ENCODE measurements around the gene CDH22.

Gene CDH22

DNA sequence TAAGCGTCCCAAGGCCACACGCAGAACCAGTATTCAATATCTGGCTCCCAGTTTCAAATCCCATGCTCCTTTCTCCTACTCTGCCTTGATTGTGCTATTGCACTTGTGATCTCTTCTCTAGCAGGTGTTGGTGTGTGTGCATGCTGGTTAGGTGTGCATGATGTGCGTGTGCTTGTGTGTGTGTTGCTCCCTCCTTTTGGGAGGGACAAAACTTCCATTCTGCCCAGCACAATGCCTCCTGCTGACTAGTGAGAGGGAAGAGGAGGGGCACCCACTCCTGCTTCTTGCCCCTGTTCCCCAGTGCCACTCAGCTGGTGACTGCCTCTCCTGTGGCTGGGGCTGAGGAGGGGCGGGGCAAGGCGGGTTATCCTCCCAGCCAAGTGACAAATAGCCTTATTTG lies 170.5 kb downstream of the CDH22 start:
- no peak overlapping the region for H3K9ac ChIP-seq (ENCODE audit: low read length)
- no peak overlapping the region for H3K4me2 ChIP-seq (ENCODE audit: low read length)
- H3K9me3 ChIP-seq (ENCODE audit: insufficient read depth, low read length), result no peaks in the 10 kb centered on the region
- H3K79me2 ChIP-seq (ENCODE audit: low read length), result no peaks in the 10 kb centered on the region
- H3K27ac ChIP-seq (ENCODE audit: low read length), result no peak overlapping the region
- peaks cover 73% of the 10 kb centered on the region for H3K27me3 ChIP-seq (ENCODE audit: low read depth, low read length)
- H2AFZ ChIP-seq (ENCODE audit: low read depth, low read length), result no peak overlapping the region
- H4K20me1 ChIP-seq (ENCODE audit: insufficient read depth, low read length), result peaks cover 3% of the 10 kb centered on the region; the same call in 1 of the 2 replicates
- TF ChIP-seq, protein P1, sequence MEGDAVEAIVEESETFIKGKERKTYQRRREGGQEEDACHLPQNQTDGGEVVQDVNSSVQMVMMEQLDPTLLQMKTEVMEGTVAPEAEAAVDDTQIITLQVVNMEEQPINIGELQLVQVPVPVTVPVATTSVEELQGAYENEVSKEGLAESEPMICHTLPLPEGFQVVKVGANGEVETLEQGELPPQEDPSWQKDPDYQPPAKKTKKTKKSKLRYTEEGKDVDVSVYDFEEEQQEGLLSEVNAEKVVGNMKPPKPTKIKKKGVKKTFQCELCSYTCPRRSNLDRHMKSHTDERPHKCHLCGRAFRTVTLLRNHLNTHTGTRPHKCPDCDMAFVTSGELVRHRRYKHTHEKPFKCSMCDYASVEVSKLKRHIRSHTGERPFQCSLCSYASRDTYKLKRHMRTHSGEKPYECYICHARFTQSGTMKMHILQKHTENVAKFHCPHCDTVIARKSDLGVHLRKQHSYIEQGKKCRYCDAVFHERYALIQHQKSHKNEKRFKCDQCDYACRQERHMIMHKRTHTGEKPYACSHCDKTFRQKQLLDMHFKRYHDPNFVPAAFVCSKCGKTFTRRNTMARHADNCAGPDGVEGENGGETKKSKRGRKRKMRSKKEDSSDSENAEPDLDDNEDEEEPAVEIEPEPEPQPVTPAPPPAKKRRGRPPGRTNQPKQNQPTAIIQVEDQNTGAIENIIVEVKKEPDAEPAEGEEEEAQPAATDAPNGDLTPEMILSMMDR (IDR thresholded peaks at IDR 0.05; ENCODE audit: low read depth, low read length), result no peak
- TF ChIP-seq EZH2phosphoT487 (IDR thresholded peaks at IDR 0.05; ENCODE audit: low read depth), result no peak
- no peak overlapping the region for H3K4me3 ChIP-seq (ENCODE audit: low read length)
- peaks cover 3% of the 10 kb centered on the region for H3K4me1 ChIP-seq (ENCODE audit: low read length)
- H3K36me3 ChIP-seq (replicated peaks; ENCODE audit: low read depth, low read length), result no peaks in the 10 kb centered on the region

DNA sequence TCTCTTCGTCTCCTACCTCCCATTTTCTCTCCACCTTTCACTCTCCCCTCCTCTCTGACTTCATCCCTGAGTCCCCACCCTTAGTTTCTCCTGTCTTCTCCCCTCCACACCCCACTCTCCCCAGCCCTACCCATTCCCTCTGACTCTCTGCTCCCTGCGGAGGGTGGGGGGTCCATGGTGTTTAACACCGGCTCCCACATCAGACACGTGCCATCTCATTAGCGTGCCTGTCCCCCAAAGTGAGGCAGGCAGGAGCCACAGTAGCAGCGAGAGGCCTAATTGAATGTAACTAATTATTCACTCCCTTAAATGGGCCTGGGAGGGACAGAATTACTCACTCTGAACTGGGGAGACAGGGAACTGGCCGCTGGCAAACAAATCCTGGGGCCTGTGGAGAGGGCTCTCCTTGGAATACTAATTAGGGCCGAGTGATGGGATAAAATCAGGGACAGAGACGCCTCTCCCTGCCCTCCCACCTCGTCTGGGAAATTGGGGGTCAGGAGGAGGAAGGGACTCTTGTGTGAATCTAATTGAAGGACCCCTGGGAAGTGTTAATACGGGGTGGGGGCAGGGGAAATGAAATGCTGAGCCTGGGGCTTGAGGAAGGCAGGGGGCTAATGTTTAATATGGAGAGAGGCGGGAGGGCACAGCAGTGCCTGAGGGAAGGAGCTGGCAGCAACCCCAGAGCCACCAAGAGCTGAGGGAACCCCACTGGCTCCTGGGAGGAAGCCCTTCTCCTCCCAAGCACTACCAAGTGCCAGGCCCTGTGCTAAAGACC lies 172.3 kb downstream of the CDH22 start:
- no peak overlapping the region for H3K27ac ChIP-seq (ENCODE audit: low read length)
- H3K27me3 ChIP-seq (ENCODE audit: low read depth, low read length), result peaks cover 56% of the 10 kb centered on the region
- TF ChIP-seq, protein P1 (IDR thresholded peaks at IDR 0.05; ENCODE audit: low read depth, low read length), result no peak
- no peak for TF ChIP-seq EZH2phosphoT487 (IDR thresholded peaks at IDR 0.05; ENCODE audit: low read depth)
- H3K79me2 ChIP-seq (ENCODE audit: low read length), result no peaks in the 10 kb centered on the region
- H3K4me1 ChIP-seq (ENCODE audit: low read length), result peaks cover 12% of the 10 kb centered on the region
- no peaks in the 10 kb centered on the region for H3K9me3 ChIP-seq (ENCODE audit: insufficient read depth, low read length)
- peaks cover 9% of the 10 kb centered on the region; the same call in 1 of the 2 replicates for H4K20me1 ChIP-seq (ENCODE audit: insufficient read depth, low read length)
- no peaks in the 10 kb centered on the region for H3K36me3 ChIP-seq (replicated peaks; ENCODE audit: low read depth, low read length)
- no peak overlapping the region for H3K4me3 ChIP-seq (ENCODE audit: low read length)
- no peak overlapping the region for H3K4me2 ChIP-seq (ENCODE audit: low read length)
- no peak overlapping the region for H3K9ac ChIP-seq (ENCODE audit: low read length)
- no peak overlapping the region for H2AFZ ChIP-seq (ENCODE audit: low read depth, low read length)

DNA sequence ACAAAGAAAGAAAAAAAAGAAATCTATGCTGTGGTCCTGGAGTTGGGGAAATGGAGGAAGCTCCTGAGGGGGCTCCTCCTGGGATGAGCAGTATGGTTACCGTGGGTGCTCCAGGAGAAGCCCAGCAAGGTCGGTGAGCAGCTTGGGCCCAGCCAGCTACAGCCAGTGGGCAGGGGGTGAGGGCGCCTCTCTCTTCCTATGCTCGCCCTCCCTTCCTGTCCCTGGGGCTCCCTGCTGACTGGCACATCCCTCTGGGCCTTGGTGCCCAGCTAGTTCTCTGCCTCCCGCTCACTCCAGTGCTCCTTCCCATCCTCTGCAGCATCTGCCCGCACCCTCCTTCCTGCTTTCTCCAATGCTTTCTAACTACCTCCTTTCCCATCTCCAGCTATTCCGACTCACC lies 173.6 kb downstream of the CDH22 start:
- Histone ChIP-seq H3K4me1 (ENCODE audit: low read length) (peaks cover 25% of the 10 kb centered on the region), H3K36me3 (replicated peaks; ENCODE audit: low read depth, low read length) (no peaks in the 10 kb centered on the region), H3K27me3 (ENCODE audit: low read depth, low read length) (peaks cover 43% of the 10 kb centered on the region), H2AFZ (ENCODE audit: low read depth, low read length) (no peak overlapping the region), H3K4me3 (ENCODE audit: low read length) (no peak overlapping the region), H3K4me2 (ENCODE audit: low read length) (no peak overlapping the region), H3K79me2 (ENCODE audit: low read length) (no peaks in the 10 kb centered on the region), H4K20me1 (ENCODE audit: insufficient read depth, low read length) (peaks cover 19% of the 10 kb centered on the region), H3K9ac (ENCODE audit: low read length) (no peak overlapping the region), H3K27ac (ENCODE audit: low read length) (no peak overlapping the region), H3K9me3 (ENCODE audit: insufficient read depth, low read length) (no peaks in the 10 kb centered on the region)
- no peak for TF ChIP-seq EZH2phosphoT487 (IDR thresholded peaks at IDR 0.05; ENCODE audit: low read depth)
- TF ChIP-seq, protein P1 (IDR thresholded peaks at IDR 0.05; ENCODE audit: low read depth, low read length), result no peak

DNA sequence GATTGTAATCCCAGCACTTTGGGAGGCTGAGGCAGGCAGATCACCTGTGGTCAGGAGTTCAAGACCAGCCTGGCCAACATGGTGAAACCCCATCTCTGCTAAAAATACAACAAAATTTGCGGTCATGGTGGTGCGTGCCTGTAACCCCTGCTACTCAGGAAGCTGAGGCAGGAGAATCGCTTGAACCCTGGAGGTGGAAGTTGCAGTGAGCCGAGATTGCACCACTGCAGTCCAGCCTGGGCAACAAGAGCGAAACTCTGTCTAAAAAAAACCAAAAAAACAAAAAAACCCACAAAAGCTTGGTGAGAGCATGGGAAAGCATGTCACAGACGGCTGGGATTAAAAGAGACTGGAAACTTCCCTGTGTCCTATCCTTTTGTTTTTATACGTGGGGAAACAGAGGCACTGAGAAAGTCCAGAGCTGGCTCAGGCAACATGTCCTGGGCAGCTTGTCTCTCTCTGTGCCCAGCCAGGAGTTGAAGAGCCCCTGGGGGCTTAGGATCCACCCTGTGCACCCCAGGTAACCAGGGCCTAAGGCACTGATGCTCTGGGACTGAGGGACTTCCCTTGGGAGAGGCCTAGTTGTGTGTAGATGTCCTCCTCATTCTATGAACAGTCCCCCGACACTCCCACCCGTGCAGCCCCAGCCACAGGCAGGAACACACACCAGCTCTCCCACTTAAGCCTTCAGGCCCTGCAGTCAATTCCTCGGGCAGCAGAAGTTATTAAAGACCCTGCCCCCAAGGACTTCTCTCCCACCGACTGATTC lies 174.2 kb downstream of the CDH22 start:
- Histone ChIP-seq H3K27ac (ENCODE audit: low read length) (no peak overlapping the region), H3K36me3 (replicated peaks; ENCODE audit: low read depth, low read length) (peaks cover 4% of the 10 kb centered on the region), H3K79me2 (ENCODE audit: low read length) (no peaks in the 10 kb centered on the region), H2AFZ (ENCODE audit: low read depth, low read length) (no peak overlapping the region), H3K9ac (ENCODE audit: low read length) (no peak overlapping the region), H3K4me1 (ENCODE audit: low read length) (peaks cover 32% of the 10 kb centered on the region), H3K9me3 (ENCODE audit: insufficient read depth, low read length) (no peaks in the 10 kb centered on the region), H4K20me1 (ENCODE audit: insufficient read depth, low read length) (peaks cover 26% of the 10 kb centered on the region), H3K4me3 (ENCODE audit: low read length) (no peak overlapping the region), H3K27me3 (ENCODE audit: low read depth, low read length) (peaks cover 36% of the 10 kb centered on the region), H3K4me2 (ENCODE audit: low read length) (no peak overlapping the region)
- TF ChIP-seq EZH2phosphoT487 (IDR thresholded peaks at IDR 0.05; ENCODE audit: low read depth), result no peak
- TF ChIP-seq, protein P1 (IDR thresholded peaks at IDR 0.05; ENCODE audit: low read depth, low read length), result no peak
